Neural cell (in vitro differentiated cells): ENCODE measurements around the gene LRCOL1.

Experiments used
- RAD21 ChIP-seq: fragments of 450-650 bp; conservative IDR thresholded peaks from 2 replicates; pipeline ENCODE4 v1.6.1; 2014; ENCODE audit warnings: antibody characterized with exemption, mild to moderate bottlenecking, moderate library complexity
- REST ChIP-seq: IDR thresholded peaks from 2 replicates; pipeline ENCODE4 v1.6.1; 2012; ENCODE audit warnings: borderline replicate concordance

- TF ChIP-seq REST (no peak), RAD21 (no peak)
Measured at GRCh38 chr12:132572106-132572505, 38.3 kb downstream of the LRCOL1 start.
